CD8-positive, alpha-beta memory T cell (primary cell): ENCODE measurements around the gene OR4S1. TPM values are rescaled to one million over a fixed set of nuclear protein-coding genes. Genes with fewer than 3 reads are reported as not detected.
"Not testable (repeated sequence)": the region's sequence is repeated elsewhere in the genome, so short reads cannot be mapped to it uniquely, and the experiment has no call there.

Experiments
- CTCF ChIA-PET: fragments of 350-600 bp; sonication (Branson Sonifier 250); formaldehyde crosslinking; loops from one replicate; lab custom pipeline; 2021; ENCODE audit warnings: antibody characterized with exemption; lab: Charles Lee
- POLR2A ChIA-PET: fragments of 350-600 bp; sonication (Branson Sonifier 250); formaldehyde crosslinking; loops from one replicate; lab custom pipeline; 2021; ENCODE audit warnings: antibody characterized with exemption; lab: Charles Lee
- DNase-seq, 5 donors: peaks; one replicate each; pipeline versions ENCODE4 v3.0.0 to v3.0.0-alpha.2; 2020 to 2022; ENCODE audit warnings: mixed read lengths in 1 of 5
- H3K27ac ChIP-seq: one replicate; pipeline ENCODE4 v1.7.0; 2013; ENCODE audit warnings: low read depth, mild to moderate bottlenecking, low read length, moderate library complexity
- H3K27me3 ChIP-seq: 2 replicates; pipeline ENCODE4 v1.7.0; 2013; ENCODE audit warnings: low read length, mild to moderate bottlenecking; ENCODE audit not compliant: insufficient read depth, poor library complexity, severe bottlenecking
- H3K36me3 ChIP-seq: 2 replicates; pipeline ENCODE4 v1.7.0; 2013; ENCODE audit warnings: mild to moderate bottlenecking, low read length, moderate library complexity; ENCODE audit not compliant: insufficient read depth
- H3K4me1 ChIP-seq: 2 replicates; pipeline ENCODE4 v1.7.0; 2013; ENCODE audit warnings: mild to moderate bottlenecking, low read length, moderate library complexity; ENCODE audit not compliant: insufficient read depth
- H3K4me3 ChIP-seq: 2 replicates; pipeline ENCODE4 v1.7.0; 2013; ENCODE audit warnings: mild to moderate bottlenecking, low read length
- H3K9me3 ChIP-seq: 2 replicates; pipeline ENCODE4 v1.7.0; 2013; ENCODE audit warnings: mild to moderate bottlenecking, low read length
- H3K27ac Mint-ChIP-seq, 8 donors: one replicate each; pipeline ENCODE4 v1.8.0; 2020 to 2021; ENCODE audit warnings: mixed read lengths in 8 of 8, mild to moderate bottlenecking in 6 of 8, inconsistent platforms in 3 of 8, moderate library complexity in 3 of 8
- H3K27me3 Mint-ChIP-seq, 2 donors: one replicate each; pipeline ENCODE4 v1.8.0; 2020 to 2021; ENCODE audit warnings: mixed read lengths in 2 of 2, mild to moderate bottlenecking in 1 of 2, moderate library complexity in 1 of 2
- H3K36me3 Mint-ChIP-seq, 3 donors: one replicate each; pipeline ENCODE4 v1.8.0; 2020 to 2021; ENCODE audit warnings: mixed read lengths in 3 of 3, inconsistent platforms in 1 of 3, mild to moderate bottlenecking in 1 of 3
- H3K4me1 Mint-ChIP-seq, 3 donors: one replicate each; pipeline ENCODE4 v1.8.0; 2020 to 2021; ENCODE audit warnings: mixed read lengths in 3 of 3, inconsistent platforms in 1 of 3, mild to moderate bottlenecking in 1 of 3
- H3K4me3 Mint-ChIP-seq, 7 donors: one replicate each; pipeline ENCODE4 v1.8.0; 2020 to 2021; ENCODE audit warnings: mixed read lengths in 7 of 7, mild to moderate bottlenecking in 6 of 7, moderate library complexity in 4 of 7, inconsistent platforms in 2 of 7
- H3K9me3 Mint-ChIP-seq, 5 donors: one replicate each; pipeline ENCODE4 v1.8.0; 2020 to 2022; ENCODE audit warnings: mixed read lengths in 5 of 5, mild to moderate bottlenecking in 3 of 5, moderate library complexity in 2 of 5, inconsistent platforms in 1 of 5
- polyA plus RNA-seq: library from polyadenylated mRNA; unstranded; fragments of 300-500 nt; fragmentation: Illumina TruSeq; gene quantifications from one replicate; pipeline ENCODE4 v1.2.3, GENCODE V29; 2021
- total RNA-seq, 2 experiments: library from RNA; stranded (reverse); gene quantifications; one replicate each; pipeline ENCODE4 v1.2.3, GENCODE V29; 2021

The OR4S1 gene, protein sequence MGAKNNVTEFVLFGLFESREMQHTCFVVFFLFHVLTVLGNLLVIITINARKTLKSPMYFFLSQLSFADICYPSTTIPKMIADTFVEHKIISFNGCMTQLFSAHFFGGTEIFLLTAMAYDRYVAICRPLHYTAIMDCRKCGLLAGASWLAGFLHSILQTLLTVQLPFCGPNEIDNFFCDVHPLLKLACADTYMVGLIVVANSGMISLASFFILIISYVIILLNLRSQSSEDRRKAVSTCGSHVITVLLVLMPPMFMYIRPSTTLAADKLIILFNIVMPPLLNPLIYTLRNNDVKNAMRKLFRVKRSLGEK
- total RNA-seq (not detected), polyA plus RNA-seq (not detected)

DNA sequence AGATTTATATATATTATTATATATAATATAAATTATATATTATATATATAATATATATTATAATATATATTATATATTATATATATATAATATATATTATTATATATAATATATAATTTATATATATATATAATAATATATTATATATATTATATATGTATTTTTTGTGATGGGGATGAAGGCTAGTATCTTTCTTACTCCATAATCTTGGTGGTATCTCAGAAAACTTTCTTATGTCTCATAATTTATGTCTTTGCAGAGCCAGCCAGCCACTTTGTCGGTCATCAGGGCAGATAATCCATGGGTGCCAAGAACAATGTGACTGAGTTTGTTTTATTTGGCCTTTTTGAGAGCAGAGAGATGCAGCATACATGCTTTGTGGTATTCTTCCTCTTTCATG lies at the start of gene OR4S1:
Gene OR4S1, plus strand, starts transcription at position 301 of the 400 bp plus-strand sequence. Its CDS starts 0 bp downstream, at position 301.
- Mint-ChIP-seq H3K27me3 (peaks cover 2 to 10% of the 10 kb centered on the region in 2 donors), H3K36me3 (no peaks in the 10 kb centered on the region), H3K4me3 (no peak within 1 kb of the TSS), H3K9me3 (peaks cover 0 to 6% (median 2%) of the 10 kb centered on the region in 5 donors), H3K4me1 (peaks cover 1 to 7% (median 5%) of the 10 kb centered on the region in 3 donors), H3K27ac (no peak within 1 kb of the TSS)
- POLR2A ChIA-PET, result no interaction called here
- no peaks in the 10 kb centered on the region for H3K4me1 ChIP-seq
- no peak within 1 kb of the TSS for H3K4me3 ChIP-seq
- CTCF ChIA-PET, result no interaction called here
- no peaks in the 10 kb centered on the region for H3K36me3 ChIP-seq
- no peaks in the 10 kb centered on the region for H3K9me3 ChIP-seq
- no peak within 1 kb of the TSS for H3K27ac ChIP-seq
- DNase-seq, result no peak
- no peaks in the 10 kb centered on the region for H3K27me3 ChIP-seq

DNA sequence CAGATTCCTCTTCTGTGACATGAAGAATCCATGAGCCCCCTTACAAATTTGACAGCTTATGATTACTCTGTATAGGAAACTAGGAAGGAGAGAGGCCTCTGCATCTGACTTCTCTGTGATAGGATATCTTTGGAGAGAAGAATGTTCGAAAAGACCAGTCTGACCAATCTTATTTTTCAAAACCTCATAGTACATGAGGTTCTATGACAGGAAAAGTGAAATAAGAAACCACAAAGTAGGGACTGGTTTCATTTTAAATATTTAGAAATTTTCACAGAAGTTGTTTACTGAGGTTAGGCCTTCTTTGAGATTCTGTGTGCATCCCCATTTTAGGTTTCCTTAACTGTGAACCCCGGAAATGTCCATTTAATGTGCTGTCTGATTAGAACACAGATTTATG lies 44.4 kb upstream of the OR4S1 start:
- H3K27me3 Mint-ChIP-seq, result peaks cover 13 to 18% of the 10 kb centered on the region in 2 donors
- no peak overlapping the region for H3K4me3 Mint-ChIP-seq
- no peaks in the 10 kb centered on the region for H3K36me3 ChIP-seq
- H3K27ac Mint-ChIP-seq, result no peak overlapping the region
- no peak overlapping the region for H3K4me3 ChIP-seq
- POLR2A ChIA-PET, result no interaction called here
- no peak overlapping the region for H3K27ac ChIP-seq
- H3K27me3 ChIP-seq, result no peaks in the 10 kb centered on the region
- H3K4me1 Mint-ChIP-seq, result peaks cover 0 to 8% (median 0%) of the 10 kb centered on the region in 3 donors
- DNase-seq, result no peak
- H3K4me1 ChIP-seq, result no peaks in the 10 kb centered on the region
- H3K9me3 Mint-ChIP-seq, result peaks cover 0 to 15% (median 4%) of the 10 kb centered on the region in 5 donors
- no peaks in the 10 kb centered on the region for H3K9me3 ChIP-seq
- CTCF ChIA-PET, result no interaction called here
- H3K36me3 Mint-ChIP-seq, result no peaks in the 10 kb centered on the region

DNA sequence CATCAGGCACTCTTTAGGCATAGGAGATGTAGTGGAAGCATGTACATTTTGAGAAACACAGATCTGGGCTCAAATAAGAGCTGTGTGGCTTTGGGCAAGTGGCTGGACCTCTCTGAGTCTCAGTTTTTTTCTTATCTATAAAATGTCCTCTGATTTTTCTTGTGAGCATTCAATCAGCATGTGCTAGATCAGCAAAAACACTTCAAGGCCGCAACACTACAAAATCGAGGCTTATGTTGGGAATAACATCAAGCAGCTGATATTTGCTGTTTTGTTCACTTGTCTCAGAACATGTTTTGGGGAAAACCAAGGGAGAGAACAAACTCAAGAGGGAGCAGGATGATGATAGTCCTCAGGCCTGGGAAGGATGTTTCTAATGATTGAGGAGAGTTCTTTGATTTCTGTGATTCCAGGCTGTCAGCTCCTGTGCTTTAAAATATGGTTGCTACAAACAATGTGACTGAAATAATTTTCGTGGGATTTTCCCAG lies 42.6 kb upstream of the OR4S1 start, which contains the start of gene OR4X1:
Gene OR4X1, plus strand, starts transcription at position 439 of the 489 bp plus-strand sequence. Its CDS starts 0 bp downstream, at position 439.
- ChIA-PET POLR2A (no interaction called here), CTCF (no interaction called here)
- Mint-ChIP-seq H3K4me3 (no peak within 1 kb of the TSS), H3K27me3 (peaks cover 0 to 9% of the 10 kb centered on the region in 2 donors), H3K36me3 (no peaks in the 10 kb centered on the region), H3K4me1 (peaks cover 0 to 8% (median 0%) of the 10 kb centered on the region in 3 donors), H3K9me3 (peaks cover 0 to 12% (median 4%) of the 10 kb centered on the region in 5 donors), H3K27ac (no peak within 1 kb of the TSS)
- Histone ChIP-seq H3K36me3 (no peaks in the 10 kb centered on the region), H3K27me3 (no peaks in the 10 kb centered on the region), H3K4me1 (no peaks in the 10 kb centered on the region), H3K4me3 (no peak within 1 kb of the TSS), H3K27ac (no peak within 1 kb of the TSS), H3K9me3 (no peaks in the 10 kb centered on the region)
- DNase-seq, result no peak

DNA sequence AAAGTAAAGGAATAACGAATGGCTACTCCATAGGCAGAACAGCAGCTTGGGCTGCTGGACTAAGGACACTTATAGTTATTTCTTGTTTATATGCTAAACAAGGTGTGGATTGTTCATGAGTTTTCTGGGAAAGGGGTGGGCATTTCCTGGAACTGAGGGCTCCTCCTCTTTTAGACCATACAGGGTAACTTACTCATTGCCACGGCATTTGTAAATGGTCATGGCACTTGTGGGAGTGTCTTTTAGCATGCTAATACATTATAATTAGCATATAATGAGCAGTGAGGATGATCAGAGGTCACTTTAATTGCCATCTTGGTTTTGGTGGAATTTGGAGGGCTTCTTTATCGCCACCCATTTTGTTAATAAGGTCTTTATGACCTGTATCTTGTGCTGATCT lies 35.4 kb upstream of the OR4S1 start:
- H3K27me3 ChIP-seq, result no peaks in the 10 kb centered on the region
- no peak overlapping the region for H3K27ac Mint-ChIP-seq
- H3K27me3 Mint-ChIP-seq, result peaks cover 0 to 10% of the 10 kb centered on the region in 2 donors
- ChIA-PET POLR2A (no interaction called here), CTCF (no interaction called here)
- H3K4me1 ChIP-seq, result no peaks in the 10 kb centered on the region
- no peak overlapping the region for H3K27ac ChIP-seq
- H3K4me3 Mint-ChIP-seq, result no peak overlapping the region
- no peaks in the 10 kb centered on the region for H3K9me3 Mint-ChIP-seq
- H3K4me1 Mint-ChIP-seq, result no peaks in the 10 kb centered on the region
- no peak for DNase-seq
- no peaks in the 10 kb centered on the region for H3K36me3 Mint-ChIP-seq
- H3K9me3 ChIP-seq, result no peaks in the 10 kb centered on the region
- no peaks in the 10 kb centered on the region for H3K36me3 ChIP-seq
- no peak overlapping the region for H3K4me3 ChIP-seq

DNA sequence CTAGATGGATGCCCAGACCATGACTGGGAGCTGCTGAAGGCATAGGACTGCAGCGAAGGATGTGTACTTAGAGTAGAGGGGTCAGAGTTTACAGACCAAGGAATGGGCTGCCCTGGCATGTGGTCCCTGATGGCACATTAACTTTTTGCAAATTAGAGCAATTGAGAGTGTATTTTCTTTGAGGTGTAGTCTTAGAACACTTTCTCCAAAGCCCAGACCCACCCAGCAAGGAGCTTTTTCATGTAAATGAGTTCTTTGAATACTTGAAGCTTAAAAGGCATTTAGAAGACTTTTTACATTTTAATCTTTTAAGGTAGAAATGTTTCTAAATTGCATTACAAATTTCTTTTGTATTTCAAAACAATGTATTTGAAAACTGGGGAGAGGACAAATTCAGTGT lies 33.4 kb upstream of the OR4S1 start:
- Mint-ChIP-seq H3K4me1 (no peaks in the 10 kb centered on the region), H3K27ac (no peak overlapping the region), H3K4me3 (no peak overlapping the region), H3K9me3 (no peaks in the 10 kb centered on the region), H3K36me3 (no peaks in the 10 kb centered on the region), H3K27me3 (peaks cover 0 to 10% of the 10 kb centered on the region in 2 donors)
- Histone ChIP-seq H3K27ac (no peak overlapping the region), H3K27me3 (no peaks in the 10 kb centered on the region), H3K4me1 (no peaks in the 10 kb centered on the region), H3K4me3 (no peak overlapping the region), H3K36me3 (no peaks in the 10 kb centered on the region), H3K9me3 (no peaks in the 10 kb centered on the region)
- DNase-seq, result no peak
- ChIA-PET CTCF (no interaction called here), POLR2A (no interaction called here)

DNA sequence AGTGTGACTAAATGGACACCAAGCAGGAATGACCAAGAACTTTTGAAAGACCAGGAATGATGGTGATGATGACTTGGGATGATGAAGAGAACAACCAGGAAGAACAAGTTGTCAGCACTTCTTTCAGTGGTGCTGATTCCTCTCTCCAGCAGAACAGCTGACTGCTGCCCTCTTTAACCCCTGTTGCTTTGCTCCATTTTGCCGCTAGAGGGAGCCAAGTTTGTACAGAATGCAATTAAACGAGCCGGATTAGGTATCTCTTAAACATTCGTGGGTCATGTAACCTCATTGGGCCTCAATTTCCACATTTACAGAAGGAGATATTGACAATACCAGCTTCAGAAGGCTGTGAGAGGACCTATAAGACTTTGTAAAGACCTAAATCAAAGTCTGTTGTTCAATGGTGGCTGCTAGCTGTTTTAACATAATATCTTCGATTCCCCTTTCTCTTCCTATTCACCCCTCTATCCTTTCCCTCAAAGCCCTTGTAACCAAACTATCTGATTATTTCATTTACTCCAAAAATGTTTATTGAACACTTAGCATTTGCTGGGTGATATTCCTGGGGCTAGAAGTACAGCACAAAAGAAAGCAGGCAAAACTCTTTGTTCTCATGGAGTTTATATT lies 1.9 kb downstream of the OR4S1 start:
- H3K27ac Mint-ChIP-seq, result no peak overlapping the region
- H3K4me3 Mint-ChIP-seq, result no peak overlapping the region
- CTCF ChIA-PET, result interaction anchor here (1.2 to 1.7 kb wide), 4 partner anchors 9 to 135 kb away, joined by 3 to 6 read pairs (median 4); no protein-coding TSS in a partner anchor
- no peak overlapping the region for H3K4me3 ChIP-seq
- no peaks in the 10 kb centered on the region for H3K27me3 ChIP-seq
- peaks cover 0 to 5% (median 0%) of the 10 kb centered on the region in 5 donors for H3K9me3 Mint-ChIP-seq
- H3K27ac ChIP-seq, result no peak overlapping the region
- H3K4me1 ChIP-seq, result no peaks in the 10 kb centered on the region
- peak; percentile 35 to 70 (median 47) for DNase-seq
- H3K27me3 Mint-ChIP-seq, result peaks cover 2 to 15% of the 10 kb centered on the region in 2 donors
- peaks cover 1 to 7% (median 5%) of the 10 kb centered on the region in 3 donors for H3K4me1 Mint-ChIP-seq
- no peaks in the 10 kb centered on the region for H3K9me3 ChIP-seq
- H3K36me3 Mint-ChIP-seq, result no peaks in the 10 kb centered on the region
- H3K36me3 ChIP-seq, result no peaks in the 10 kb centered on the region
- POLR2A ChIA-PET, result no interaction called here

DNA sequence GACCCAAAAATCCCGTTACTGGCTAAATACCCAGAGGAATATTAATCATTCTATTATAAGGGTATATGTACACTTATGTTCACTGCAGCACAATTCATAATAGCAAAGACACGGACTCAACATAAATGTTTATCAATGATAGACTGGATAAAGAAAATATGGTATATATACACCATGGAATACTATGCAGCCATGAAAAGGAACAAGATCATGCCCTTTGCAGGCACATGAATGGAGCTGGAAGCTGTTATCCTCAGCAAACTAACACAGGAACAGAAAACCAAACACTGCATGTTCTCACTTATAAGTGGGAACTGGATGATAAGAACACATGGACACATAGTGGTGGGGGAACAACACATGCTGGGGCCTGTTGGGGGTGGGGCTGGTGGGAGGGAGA lies 7.6 kb downstream of the OR4S1 start:
- H3K27ac Mint-ChIP-seq, H3K4me3 ChIP-seq, H3K36me3 ChIP-seq, CTCF ChIA-PET, H3K36me3 Mint-ChIP-seq, H3K4me1 Mint-ChIP-seq, DNase-seq, H3K4me3 Mint-ChIP-seq, H3K27me3 ChIP-seq, H3K9me3 ChIP-seq, POLR2A ChIA-PET, H3K4me1 ChIP-seq, H3K9me3 Mint-ChIP-seq, H3K27ac ChIP-seq: not testable (repeated sequence)
- H3K27me3 Mint-ChIP-seq, result peaks cover 2 to 25% of the 10 kb centered on the region in 2 donors

DNA sequence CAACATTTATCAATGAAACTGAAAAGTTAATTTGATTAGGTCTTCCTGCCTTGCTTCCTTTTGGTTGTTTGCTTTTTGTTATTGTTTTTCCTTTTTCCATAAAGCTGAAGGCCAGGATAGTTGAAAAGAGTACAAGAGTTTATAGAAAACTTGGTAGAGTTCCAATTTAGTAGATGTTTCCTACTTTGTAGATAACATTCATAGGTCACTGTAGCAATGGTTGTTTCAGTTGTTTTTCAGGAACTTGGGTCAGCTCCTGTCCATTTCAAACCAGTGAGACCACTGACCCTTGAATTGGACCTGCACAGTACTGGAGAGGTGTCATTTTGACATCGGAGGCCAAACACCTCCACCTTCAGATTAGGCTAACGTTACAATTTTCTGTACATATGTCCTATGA lies 13.8 kb downstream of the OR4S1 start:
- DNase-seq, H3K27me3 ChIP-seq, H3K36me3 ChIP-seq, H3K27ac Mint-ChIP-seq, H3K36me3 Mint-ChIP-seq, H3K27ac ChIP-seq, H3K9me3 ChIP-seq, H3K4me3 Mint-ChIP-seq, H3K4me3 ChIP-seq, H3K4me1 ChIP-seq, H3K4me1 Mint-ChIP-seq, CTCF ChIA-PET, H3K9me3 Mint-ChIP-seq, POLR2A ChIA-PET: not testable (repeated sequence)
- peaks cover 3 to 23% of the 10 kb centered on the region in 2 donors for H3K27me3 Mint-ChIP-seq
